Measurements from ENCODE around the gene STAT5B.

GRCh38 chr17:42284566-42284965 is 8.4 kb upstream of the STAT5B start:
- TF ChIP-seq POLR2AphosphoS5 (IDR thresholded peaks at IDR 0.05; ENCODE audit: low read depth, low read length) (no peak), REST (IDR thresholded peaks at IDR 0.05; ENCODE audit: insufficient read depth in 1 of 2, low read depth in 2 of 2, low read length in 2 of 2) (no peak)
